ENCODE data around the gene STXBP3. TPM values are rescaled to one million over a fixed set of nuclear protein-coding genes. Genes with fewer than 3 reads are reported as not detected.

STXBP3 gene
- total and polyA plus RNA-seq, 2 of the 4 experiments (the other 2 are of a cell fraction) = 19.1 to 19.7 TPM

DNA sequence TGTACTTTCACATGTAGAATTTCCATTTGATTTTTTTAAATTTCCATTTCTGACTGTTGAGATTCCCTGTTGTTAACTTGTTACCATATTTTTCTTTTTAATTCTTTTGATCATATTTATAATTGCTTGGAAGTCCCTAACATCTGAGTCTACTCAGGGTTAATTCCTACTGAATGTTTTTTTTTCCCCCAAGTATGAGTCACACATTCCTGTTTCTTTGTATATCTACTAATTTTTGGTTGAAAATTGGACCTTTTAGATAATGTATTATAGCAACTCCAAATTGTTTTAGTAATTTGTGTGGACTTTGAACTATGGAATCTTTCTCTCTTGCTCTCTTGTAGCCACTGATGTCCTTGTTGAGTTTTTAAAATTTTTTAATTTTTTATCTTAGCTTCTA is 54.6 kb downstream of the STXBP3 start:
- H2BK15ac ChIP-seq (ENCODE audit: low read depth, low read length) = 0 out of 3 replicates have a peak overlapping the region, but pooled peaks have one; percentile 26
- no peak for TF ChIP-seq MXI1 (IDR thresholded peaks at IDR 0.05; ENCODE audit: borderline replicate concordance, low read depth, low read length)
- TF ChIP-seq, protein P1, sequence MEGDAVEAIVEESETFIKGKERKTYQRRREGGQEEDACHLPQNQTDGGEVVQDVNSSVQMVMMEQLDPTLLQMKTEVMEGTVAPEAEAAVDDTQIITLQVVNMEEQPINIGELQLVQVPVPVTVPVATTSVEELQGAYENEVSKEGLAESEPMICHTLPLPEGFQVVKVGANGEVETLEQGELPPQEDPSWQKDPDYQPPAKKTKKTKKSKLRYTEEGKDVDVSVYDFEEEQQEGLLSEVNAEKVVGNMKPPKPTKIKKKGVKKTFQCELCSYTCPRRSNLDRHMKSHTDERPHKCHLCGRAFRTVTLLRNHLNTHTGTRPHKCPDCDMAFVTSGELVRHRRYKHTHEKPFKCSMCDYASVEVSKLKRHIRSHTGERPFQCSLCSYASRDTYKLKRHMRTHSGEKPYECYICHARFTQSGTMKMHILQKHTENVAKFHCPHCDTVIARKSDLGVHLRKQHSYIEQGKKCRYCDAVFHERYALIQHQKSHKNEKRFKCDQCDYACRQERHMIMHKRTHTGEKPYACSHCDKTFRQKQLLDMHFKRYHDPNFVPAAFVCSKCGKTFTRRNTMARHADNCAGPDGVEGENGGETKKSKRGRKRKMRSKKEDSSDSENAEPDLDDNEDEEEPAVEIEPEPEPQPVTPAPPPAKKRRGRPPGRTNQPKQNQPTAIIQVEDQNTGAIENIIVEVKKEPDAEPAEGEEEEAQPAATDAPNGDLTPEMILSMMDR (conservative IDR thresholded peaks at IDR 0.05; ENCODE audit: low read depth, low read length) = no peak
- no peak for TF ChIP-seq RAD21 (IDR thresholded peaks at IDR 0.05; ENCODE audit: low read length)
- peak; percentile 66; the same call in 1 of the 2 replicates for TF ChIP-seq FOS (IDR thresholded peaks at IDR 0.05; ENCODE audit: low read depth, low read length)
- no peak overlapping the region; the same call in 1 of the 2 replicates for H3K14ac ChIP-seq (replicated peaks; ENCODE audit: low read depth, low read length)
- no peak overlapping the region for H2AK5ac ChIP-seq (ENCODE audit: low read depth, low read length)
- peak; percentile 73 for ATAC-seq (ENCODE audit: low read depth)
- peak overlapping the region; percentile 4; the same call in 1 of the 2 replicates for H3K4ac ChIP-seq (ENCODE audit: low read depth, low read length)
- no peak overlapping the region for H4K5ac ChIP-seq (ENCODE audit: low read depth, low read length)
- POLR2A ChIA-PET (ENCODE audit: unreplicated experiment) = no interaction called here
- H3K9me1 ChIP-seq (ENCODE audit: insufficient read depth, low read length) = peaks cover 5% of the 10 kb centered on the region
- H3K9me3 ChIP-seq (ENCODE audit: control insufficient read depth, insufficient read depth, low read length) = no peaks in the 10 kb centered on the region
- H3K4me1 ChIP-seq (ENCODE audit: control insufficient read depth, insufficient read depth, low read length) = peaks cover 2% of the 10 kb centered on the region
- 0 out of 2 replicates have a peak overlapping the region, but pooled peaks have one; percentile 72 for H2BK20ac ChIP-seq (ENCODE audit: low read depth, low read length)
- H3K27me3 ChIP-seq (ENCODE audit: control insufficient read depth, insufficient read depth, low read length) = no peaks in the 10 kb centered on the region
- H2AFZ ChIP-seq (replicated peaks; ENCODE audit: low read length, poor library complexity) = no peak overlapping the region
- dilution Hi-C loops (cut with HindIII; ENCODE audit: low sequenced_read_pairs, unreplicated experiment) = no loop called here
- in situ Hi-C loops (cut with MboI; ENCODE audit: low sequenced_read_pairs) = no loop called here
- peak overlapping the region; percentile 95; the same call in 1 of the 2 replicates for H3K18ac ChIP-seq (ENCODE audit: low read depth, low read length)
- peak overlapping the region; percentile 2; the same call in 1 of the 2 replicates for H3K27ac ChIP-seq (ENCODE audit: insufficient read depth, low read length)
- H3K56ac ChIP-seq (ENCODE audit: extremely low read depth, insufficient read depth, low read length) = no peak overlapping the region
- peak overlapping the region; percentile 51 for H2BK120ac ChIP-seq (ENCODE audit: low read depth, low read length)
- H3K23ac ChIP-seq (ENCODE audit: low read depth, low read length) = no peak overlapping the region
- H3K4me2 ChIP-seq (ENCODE audit: low read depth, low read length) = no peak overlapping the region
- H3K36me3 ChIP-seq (ENCODE audit: control insufficient read depth, insufficient read depth, low read length) = peaks cover 13% of the 10 kb centered on the region
- peak overlapping the region; percentile 71; the same call in 1 of the 2 replicates for H4K91ac ChIP-seq (ENCODE audit: insufficient read depth, low read depth, low read length)
- H4K8ac ChIP-seq (ENCODE audit: low read depth in 2 of 2, low read length in 2 of 2) = no peak overlapping the region
- H2AK9ac ChIP-seq (replicated peaks; ENCODE audit: low read depth, low read length, poor library complexity) = no peak overlapping the region
- peak overlapping the region; percentile 5 for H2BK5ac ChIP-seq (ENCODE audit: low read depth, low read length, poor library complexity, severe bottlenecking)
- intact Hi-C loops (cut with micrococcal nuclease) = loop anchor here (10.0 kb wide), 1 partner anchor 106 kb away; the partner anchor contains the start of gene PRPF38B
- CTCF ChIA-PET = interaction anchor here (0.7 to 1.1 kb wide), 2 partner anchors 97 to 596 kb away, joined by 3 read pairs; no protein-coding TSS in a partner anchor
- no peak overlapping the region for H3K4me3 ChIP-seq (ENCODE audit: insufficient read depth, low read depth, low read length)
- peak; percentile 61 for DNase-seq
- no peak overlapping the region for H3K9ac ChIP-seq (ENCODE audit: low read depth, low read length)
- peaks cover 0 to 15% of the 10 kb centered on the region in 2 experiments; a peak in 3 of 4 replicates for H3K79me1 ChIP-seq (ENCODE audit: low read depth in 1 of 2, low read length in 2 of 2)
- H4K20me1 ChIP-seq (ENCODE audit: insufficient read depth, low read length) = no peaks in the 10 kb centered on the region
- BruUV-seq (replicated peaks) = no TSS peak

All from IMR-90 (cell line).